OCI-LY7 (cell line): ENCODE data around the gene SP140L.
"Not testable (repeated sequence)": the region's sequence is repeated elsewhere in the genome, so short reads cannot be mapped to it uniquely, and the experiment has no call there.

Experiments used
- EZH2phosphoT487 ChIP-seq: fragments of 200-600 bp; sonication (generic); IDR thresholded peaks from 2 replicates; pipeline ENCODE4 v1.6.1; 2018; ENCODE audit warnings: low read depth, borderline replicate concordance, mild to moderate bottlenecking, mixed run types, antibody characterized with exemption, low read length, moderate library complexity, mixed read lengths
- TF ChIP-seq, protein P1 (sequence below): fragments of 200-600 bp; sonication (generic); conservative IDR thresholded peaks from 2 replicates; pipeline ENCODE4 v1.5.1; 2014; ENCODE audit warnings: mild to moderate bottlenecking, antibody characterized with exemption, low read length, moderate library complexity, mixed read lengths

DNA sequence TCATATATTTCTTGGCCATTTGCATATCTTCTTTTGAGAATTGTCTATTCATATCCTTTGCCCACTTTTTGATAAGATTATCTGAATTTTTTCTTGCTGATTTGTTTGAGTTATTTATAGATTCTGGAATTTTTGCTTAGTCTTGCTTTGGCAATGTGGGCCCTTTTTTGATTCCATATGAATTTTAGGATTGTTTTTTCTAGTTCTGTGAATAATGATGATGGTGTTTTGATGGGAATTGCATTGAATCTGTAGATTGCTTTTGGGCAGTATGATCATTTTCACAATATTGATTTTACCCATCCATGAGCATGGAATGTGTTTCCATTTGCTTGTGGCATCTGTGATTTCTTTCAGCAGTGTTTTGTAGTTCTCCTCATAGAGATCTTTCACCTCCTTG, 112.1 kb downstream of the SP140L start:
- TF ChIP-seq, protein P1, sequence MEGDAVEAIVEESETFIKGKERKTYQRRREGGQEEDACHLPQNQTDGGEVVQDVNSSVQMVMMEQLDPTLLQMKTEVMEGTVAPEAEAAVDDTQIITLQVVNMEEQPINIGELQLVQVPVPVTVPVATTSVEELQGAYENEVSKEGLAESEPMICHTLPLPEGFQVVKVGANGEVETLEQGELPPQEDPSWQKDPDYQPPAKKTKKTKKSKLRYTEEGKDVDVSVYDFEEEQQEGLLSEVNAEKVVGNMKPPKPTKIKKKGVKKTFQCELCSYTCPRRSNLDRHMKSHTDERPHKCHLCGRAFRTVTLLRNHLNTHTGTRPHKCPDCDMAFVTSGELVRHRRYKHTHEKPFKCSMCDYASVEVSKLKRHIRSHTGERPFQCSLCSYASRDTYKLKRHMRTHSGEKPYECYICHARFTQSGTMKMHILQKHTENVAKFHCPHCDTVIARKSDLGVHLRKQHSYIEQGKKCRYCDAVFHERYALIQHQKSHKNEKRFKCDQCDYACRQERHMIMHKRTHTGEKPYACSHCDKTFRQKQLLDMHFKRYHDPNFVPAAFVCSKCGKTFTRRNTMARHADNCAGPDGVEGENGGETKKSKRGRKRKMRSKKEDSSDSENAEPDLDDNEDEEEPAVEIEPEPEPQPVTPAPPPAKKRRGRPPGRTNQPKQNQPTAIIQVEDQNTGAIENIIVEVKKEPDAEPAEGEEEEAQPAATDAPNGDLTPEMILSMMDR: not testable (repeated sequence)
- not testable (repeated sequence) for TF ChIP-seq EZH2phosphoT487
